Suprapubic skin (tissue), 4 donors: ENCODE data around the gene SLC9A9. TPM values are rescaled to one million over a fixed set of nuclear protein-coding genes. Genes with fewer than 3 reads are reported as not detected.
A peak's percentile ranks its signal among the peaks of the same experiment; 100 is the strongest.

ENCODE experiments used
- DNase-seq, 2 donors: peaks; one replicate each; pipeline ENCODE4 v3.0.0-alpha.2; 2019; ENCODE audit warnings: low spot score in 2 of 2
- H3K27ac ChIP-seq: fragments of 200-600 bp; sonication (generic); one replicate; pipeline ENCODE4 v1.5.1; 2019
- H3K27me3 ChIP-seq: fragments of 200-600 bp; sonication (generic); one replicate; pipeline ENCODE4 v1.5.1; 2019
- H3K36me3 ChIP-seq: fragments of 200-600 bp; sonication (generic); one replicate; pipeline ENCODE4 v1.5.1; 2019
- H3K4me1 ChIP-seq: fragments of 200-600 bp; sonication (generic); one replicate; pipeline ENCODE4 v1.5.1; 2019
- H3K4me3 ChIP-seq: fragments of 200-600 bp; sonication (generic); one replicate; pipeline ENCODE4 v1.5.1; 2019; ENCODE audit warnings: mild to moderate bottlenecking
- H3K9me3 ChIP-seq: fragments of 200-600 bp; sonication (generic); one replicate; pipeline ENCODE4 v1.5.1; 2019
- EP300 ChIP-seq: sonication (generic); formaldehyde crosslinking; IDR thresholded peaks from one replicate; pipeline ENCODE4 v1.6.1; 2017; ENCODE audit warnings: antibody characterized with exemption
- POLR2A ChIP-seq, 2 donors: fragments of 450-650 bp; IDR thresholded peaks; one replicate each; pipeline ENCODE4 v1.6.1; 2017; ENCODE audit warnings: antibody characterized with exemption in 2 of 2, mild to moderate bottlenecking in 2 of 2, moderate library complexity in 2 of 2
- POLR2AphosphoS5 ChIP-seq, 3 donors: sonication (generic); formaldehyde crosslinking; IDR thresholded peaks; one replicate each; pipeline ENCODE4 v1.6.1; 2017; ENCODE audit warnings: antibody characterized with exemption in 3 of 3
- WGBS: methylation state at CpG from one replicate; pipeline ENCODE4 v1.1.5; 2018; 5-methylcytosine and 5-hydroxymethylcytosine counted together
- total RNA-seq, 4 donors: library from RNA; depleted of rRNA; stranded (reverse); fragments of >200 nt; gene quantifications; one replicate each; pipeline ENCODE4 v1.1.0, GENCODE V29; 2016
- TF ChIP-seq, protein P1 (sequence below), 2 donors: fragments of 200-600 bp in 1 of 2; fragments of 450-650 bp in 1 of 2; sonication (generic) in 1 of 2; IDR thresholded peaks; one replicate each; pipeline ENCODE4 v1.5.1; 2016 to 2019; ENCODE audit warnings: antibody characterized with exemption in 2 of 2, mild to moderate bottlenecking in 1 of 2, moderate library complexity in 1 of 2

The SLC9A9 gene
- total RNA-seq, 4 donors from 2014 or later = 16.6 to 51.0 (median 30.0) TPM

- Histone ChIP-seq H3K4me3 (no peak overlapping the region), H3K36me3 (no peaks in the 10 kb centered on the region), H3K9me3 (no peaks in the 10 kb centered on the region), H3K27me3 (no peaks in the 10 kb centered on the region), H3K4me1 (peaks cover 10% of the 10 kb centered on the region), H3K27ac (peak overlapping the region; percentile 37)
- 48% methylated on average over 2 of the region's 2 CpGs for WGBS
- TF ChIP-seq EP300 (no peak), POLR2A (IDR thresholded peaks at IDR 0.05) (no peak)
- no peak for DNase-seq
These were observed 490.0 kb downstream of the SLC9A9 start for GRCh38 chr3:143358155-143358792.

DNA sequence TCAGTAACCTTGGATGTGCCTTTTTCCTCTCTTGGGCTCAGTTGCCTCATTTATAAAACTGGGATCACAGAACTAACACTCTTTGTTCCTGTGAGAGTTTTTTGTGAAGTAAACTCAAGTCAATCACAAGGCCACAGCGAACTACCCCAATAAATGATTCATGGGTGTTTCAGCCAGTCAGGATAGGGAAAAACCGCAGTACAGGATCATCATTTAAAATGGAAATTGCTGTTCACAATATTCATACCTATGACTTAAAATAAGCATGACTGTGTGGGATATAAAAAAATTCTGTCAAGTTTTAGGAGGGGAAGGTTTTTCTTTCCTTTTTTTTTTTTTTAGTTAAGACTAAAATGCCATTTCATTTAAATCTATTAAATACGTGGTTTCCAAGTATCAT is 490.6 kb downstream of the SLC9A9 start:
- Histone ChIP-seq H3K4me1 (peaks cover 10% of the 10 kb centered on the region), H3K4me3 (no peak overlapping the region), H3K9me3 (no peaks in the 10 kb centered on the region), H3K36me3 (no peaks in the 10 kb centered on the region), H3K27ac (no peak overlapping the region), H3K27me3 (no peaks in the 10 kb centered on the region)
- WGBS = 86% methylated on average over 3 of the region's 3 CpGs
- TF ChIP-seq EP300 = no peak
- no peak for DNase-seq

GRCh38 chr3:143356839-143357238 is 491.4 kb downstream of the SLC9A9 start:
- H3K4me3 ChIP-seq = no peak overlapping the region
- no peak overlapping the region for H3K27ac ChIP-seq
- no peak for DNase-seq
- no peaks in the 10 kb centered on the region for H3K27me3 ChIP-seq
- no peaks in the 10 kb centered on the region for H3K9me3 ChIP-seq
- 100% methylated on average over 1 of the region's 1 CpG for WGBS
- TF ChIP-seq EP300 = no peak
- TF ChIP-seq, protein P1, sequence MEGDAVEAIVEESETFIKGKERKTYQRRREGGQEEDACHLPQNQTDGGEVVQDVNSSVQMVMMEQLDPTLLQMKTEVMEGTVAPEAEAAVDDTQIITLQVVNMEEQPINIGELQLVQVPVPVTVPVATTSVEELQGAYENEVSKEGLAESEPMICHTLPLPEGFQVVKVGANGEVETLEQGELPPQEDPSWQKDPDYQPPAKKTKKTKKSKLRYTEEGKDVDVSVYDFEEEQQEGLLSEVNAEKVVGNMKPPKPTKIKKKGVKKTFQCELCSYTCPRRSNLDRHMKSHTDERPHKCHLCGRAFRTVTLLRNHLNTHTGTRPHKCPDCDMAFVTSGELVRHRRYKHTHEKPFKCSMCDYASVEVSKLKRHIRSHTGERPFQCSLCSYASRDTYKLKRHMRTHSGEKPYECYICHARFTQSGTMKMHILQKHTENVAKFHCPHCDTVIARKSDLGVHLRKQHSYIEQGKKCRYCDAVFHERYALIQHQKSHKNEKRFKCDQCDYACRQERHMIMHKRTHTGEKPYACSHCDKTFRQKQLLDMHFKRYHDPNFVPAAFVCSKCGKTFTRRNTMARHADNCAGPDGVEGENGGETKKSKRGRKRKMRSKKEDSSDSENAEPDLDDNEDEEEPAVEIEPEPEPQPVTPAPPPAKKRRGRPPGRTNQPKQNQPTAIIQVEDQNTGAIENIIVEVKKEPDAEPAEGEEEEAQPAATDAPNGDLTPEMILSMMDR (IDR thresholded peaks at IDR 0.05) = no peak
- TF ChIP-seq POLR2AphosphoS5 (IDR thresholded peaks at IDR 0.05) = no peak
- no peak for TF ChIP-seq POLR2A (IDR thresholded peaks at IDR 0.05)
- H3K36me3 ChIP-seq = no peaks in the 10 kb centered on the region
- peaks cover 10% of the 10 kb centered on the region for H3K4me1 ChIP-seq

- 100% methylated on average over 1 of the region's 1 CpG for WGBS
- no peak for DNase-seq
- Histone ChIP-seq H3K9me3 (no peaks in the 10 kb centered on the region), H3K36me3 (no peaks in the 10 kb centered on the region), H3K4me1 (peaks cover 9% of the 10 kb centered on the region), H3K27me3 (no peaks in the 10 kb centered on the region), H3K4me3 (no peak overlapping the region), H3K27ac (no peak overlapping the region)
- TF ChIP-seq POLR2AphosphoS5 (IDR thresholded peaks at IDR 0.05) (no peak), EP300 (no peak), POLR2A (IDR thresholded peaks at IDR 0.05) (no peak)
- TF ChIP-seq, protein P1 (IDR thresholded peaks at IDR 0.05) = no peak
These were observed 493.9 kb downstream of the SLC9A9 start for GRCh38 chr3:143354342-143354741.

GRCh38 chr3:143352850-143353550 is 495.3 kb downstream of the SLC9A9 start:
- Histone ChIP-seq H3K4me1 (no peaks in the 10 kb centered on the region), H3K27ac (no peak overlapping the region), H3K27me3 (no peaks in the 10 kb centered on the region), H3K36me3 (no peaks in the 10 kb centered on the region), H3K9me3 (no peaks in the 10 kb centered on the region), H3K4me3 (no peak overlapping the region)
- 83% methylated on average over 6 of the region's 6 CpGs for WGBS
- no peak for DNase-seq
- TF ChIP-seq POLR2AphosphoS5 (IDR thresholded peaks at IDR 0.05) (no peak), EP300 (no peak), POLR2A (IDR thresholded peaks at IDR 0.05) (no peak)
- TF ChIP-seq, protein P1 (IDR thresholded peaks at IDR 0.05) = no peak

DNA sequence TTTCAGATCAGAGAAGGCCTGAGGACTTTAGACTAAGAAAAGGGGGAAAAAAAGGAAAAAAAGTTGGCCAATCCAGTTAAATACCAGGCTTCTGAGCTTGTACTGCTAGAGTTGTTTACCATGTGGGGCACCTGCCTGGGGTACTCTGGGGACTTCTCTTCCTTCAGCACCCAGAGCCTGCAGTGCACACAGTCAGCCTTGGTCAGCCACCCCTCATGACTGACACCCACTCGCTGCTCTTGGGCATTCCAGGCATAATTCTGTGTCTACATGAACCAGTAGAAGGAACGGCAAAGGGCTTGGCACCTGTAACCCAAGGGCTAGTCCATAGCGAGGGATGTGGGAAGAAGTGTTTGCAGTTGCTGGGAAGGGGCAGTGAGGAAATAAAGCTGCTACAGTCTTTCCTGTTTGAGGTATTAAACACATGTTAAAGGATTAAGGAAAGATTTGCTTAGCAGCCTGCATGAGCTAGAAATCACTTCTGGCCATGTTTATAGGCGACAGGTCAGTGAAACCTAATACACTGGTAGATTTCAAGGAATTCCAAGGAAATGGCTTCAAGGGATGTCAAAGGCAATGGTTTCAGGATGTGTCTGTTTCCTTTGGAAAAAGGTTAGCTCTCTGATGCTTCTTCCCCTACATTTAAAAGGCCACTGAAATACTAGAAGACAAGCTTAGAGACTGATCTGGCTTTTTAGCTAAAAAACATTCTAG is 496.2 kb downstream of the SLC9A9 start:
- WGBS = 86% methylated on average over 4 of the region's 4 CpGs
- DNase-seq = no peak

More for the DNA sequence above, 496.2 kb downstream of the SLC9A9 start:
- Histone ChIP-seq H3K9me3 (no peaks in the 10 kb centered on the region), H3K36me3 (no peaks in the 10 kb centered on the region), H3K4me3 (no peak overlapping the region), H3K4me1 (no peaks in the 10 kb centered on the region), H3K27ac (no peak overlapping the region), H3K27me3 (no peaks in the 10 kb centered on the region)
- TF ChIP-seq POLR2A (IDR thresholded peaks at IDR 0.05) (no peak), POLR2AphosphoS5 (IDR thresholded peaks at IDR 0.05) (no peak), EP300 (no peak)
- TF ChIP-seq, protein P1 (IDR thresholded peaks at IDR 0.05) = no peak
